GM23338 (cell line): ENCODE results near the gene RAB11A. TPM values are rescaled to one million over a fixed set of nuclear protein-coding genes. Genes with fewer than 3 reads are reported as not detected.

Experiments used
- ATAC-seq: fragments of 200-7000 bp; cut with Tn5 transposase; 3 replicates; pipeline ENCODE4 v1.9.1; 2020
- DNase-seq: peaks from one replicate; pipeline ENCODE4 v3.0.0-alpha.2; 2015; ENCODE audit warnings: low spot score
- H2AFZ ChIP-seq: fragments of 200-600 bp; sonication (generic); 2 replicates; pipeline ENCODE4 v1.8.0; 2016; ENCODE audit warnings: antibody characterized with exemption, mild to moderate bottlenecking, moderate library complexity
- H3F3A ChIP-seq: fragments of 200-600 bp; sonication (generic); replicated peaks from 2 replicates; pipeline ENCODE4 v1.8.0; 2017; ENCODE audit warnings: antibody characterized with exemption, mixed run types, low read depth
- H3K27ac ChIP-seq: fragments of 200-600 bp; sonication (generic); 2 replicates; pipeline ENCODE4 v1.6.1; 2016; ENCODE audit warnings: low read depth
- H3K27me3 ChIP-seq: fragments of 200-600 bp; sonication (generic); 2 replicates; pipeline ENCODE4 v1.8.0; 2016; ENCODE audit warnings: mild to moderate bottlenecking, mixed run types, moderate library complexity; ENCODE audit not compliant: insufficient read depth
- H3K36me3 ChIP-seq: fragments of 200-600 bp; sonication (generic); 2 replicates; pipeline ENCODE4 v1.8.0; 2016; ENCODE audit warnings: mild to moderate bottlenecking; ENCODE audit not compliant: insufficient read depth
- H3K4me1 ChIP-seq: fragments of 200-600 bp; sonication (generic); 2 replicates; pipeline ENCODE4 v1.8.0; 2016; ENCODE audit warnings: mild to moderate bottlenecking, moderate library complexity; ENCODE audit not compliant: insufficient read depth
- H3K4me2 ChIP-seq: fragments of 200-600 bp; sonication (generic); 2 replicates; pipeline ENCODE4 v1.7.1; 2017; ENCODE audit warnings: mixed run types
- H3K4me3 ChIP-seq: fragments of 200-600 bp; sonication (generic); 2 replicates; pipeline ENCODE4 v1.6.1; 2016; ENCODE audit warnings: mixed run types
- H3K79me2 ChIP-seq: fragments of 200-600 bp; sonication (generic); replicated peaks from 2 replicates; pipeline ENCODE4 v1.8.0; 2017; ENCODE audit warnings: mild to moderate bottlenecking; ENCODE audit not compliant: insufficient read depth
- H3K9me2 ChIP-seq: fragments of 200-600 bp; sonication (generic); 2 replicates; pipeline ENCODE4 v1.8.0; 2017; ENCODE audit not compliant: insufficient read depth
- H4K20me1 ChIP-seq: fragments of 200-600 bp; sonication (generic); replicated peaks from 2 replicates; pipeline ENCODE4 v1.8.0; 2017; ENCODE audit warnings: mild to moderate bottlenecking; ENCODE audit not compliant: insufficient read depth
- H3K27ac Mint-ChIP-seq: 2 replicates; pipeline ENCODE4 v1.8.0; 2020; ENCODE audit warnings: inconsistent platforms, mild to moderate bottlenecking, moderate library complexity, mixed read lengths
- H3K27me3 Mint-ChIP-seq: 3 replicates; pipeline ENCODE4 v1.8.0; 2022; ENCODE audit warnings: low read depth, mild to moderate bottlenecking, moderate library complexity, mixed read lengths, inconsistent platforms; ENCODE audit not compliant: insufficient read depth, poor library complexity
- H3K36me3 Mint-ChIP-seq: 3 replicates; pipeline ENCODE4 v1.8.0; 2021; ENCODE audit warnings: low read depth, mild to moderate bottlenecking, inconsistent platforms, moderate library complexity, mixed read lengths
- H3K4me1 Mint-ChIP-seq: 3 replicates; pipeline ENCODE4 v1.8.0; 2020; ENCODE audit warnings: mild to moderate bottlenecking, inconsistent platforms, mixed read lengths
- H3K4me3 Mint-ChIP-seq: 3 replicates; pipeline ENCODE4 v1.8.0; 2021; ENCODE audit warnings: moderate library complexity, mild to moderate bottlenecking, inconsistent platforms, mixed read lengths
- H3K9me3 Mint-ChIP-seq: 3 replicates; pipeline ENCODE4 v1.8.0; 2020; ENCODE audit warnings: moderate library complexity, mild to moderate bottlenecking, inconsistent platforms, mixed read lengths
- CTCF ChIP-seq, 2 experiments: fragments of 200-600 bp in 1 of 2; sonication (generic) in 1 of 2; conservative IDR thresholded peaks; 2 replicates each; pipeline versions ENCODE4 v1.5.1 to v1.6.1; 2016 to 2017; ENCODE audit warnings: antibody characterized with exemption in 2 of 2, low read depth in 2 of 2, mild to moderate bottlenecking in 2 of 2, moderate library complexity in 1 of 2
- EZH2 ChIP-seq: fragments of 200-600 bp; sonication (generic); IDR thresholded peaks from one replicate; pipeline ENCODE4 v1.8.0; 2017; ENCODE audit warnings: antibody characterized with exemption, mild to moderate bottlenecking, low read depth; ENCODE audit not compliant: unreplicated experiment
- EZH2phosphoT487 ChIP-seq: fragments of 200-600 bp; sonication (generic); IDR thresholded peaks from one replicate; pipeline ENCODE4 v1.8.1; 2018; ENCODE audit warnings: antibody characterized with exemption; ENCODE audit not compliant: unreplicated experiment
- JUNB ChIP-seq: IDR thresholded peaks from one replicate; pipeline ENCODE4 v1.6.1; 2016; ENCODE audit warnings: antibody characterized with exemption; ENCODE audit not compliant: unreplicated experiment
- NANOG ChIP-seq: IDR thresholded peaks from 2 replicates; pipeline ENCODE4 v1.6.1; 2016; ENCODE audit warnings: antibody characterized with exemption, borderline replicate concordance
- POLR2AphosphoS5 ChIP-seq: IDR thresholded peaks from 2 replicates; pipeline ENCODE4 v1.6.1; 2016; ENCODE audit warnings: antibody characterized with exemption, low read depth
- REST ChIP-seq: IDR thresholded peaks from one replicate; pipeline ENCODE4 v1.6.1; 2018; ENCODE audit warnings: antibody characterized with exemption; ENCODE audit not compliant: unreplicated experiment
- STAT1 ChIP-seq: IDR thresholded peaks from one replicate; pipeline ENCODE4 v1.6.1; 2016; ENCODE audit warnings: antibody characterized with exemption; ENCODE audit not compliant: unreplicated experiment
- ZNF114 ChIP-seq: fragments of 250-450 bp; sonication (Bioruptor Pico); IDR thresholded peaks from 2 replicates; pipeline ENCODE4 v1.5.0; 2020; ENCODE audit warnings: mild to moderate bottlenecking, moderate library complexity
- ZNF331 ChIP-seq: fragments of 250-450 bp; sonication (Bioruptor Pico); IDR thresholded peaks from 2 replicates; pipeline ENCODE4 v1.5.0; 2020; ENCODE audit warnings: low read depth, mild to moderate bottlenecking, moderate library complexity
- ZNF462 ChIP-seq: fragments of 250-450 bp; sonication (Bioruptor Pico); IDR thresholded peaks from 2 replicates; pipeline ENCODE4 v1.5.0; 2020; ENCODE audit warnings: mild to moderate bottlenecking, moderate library complexity
- polyA plus RNA-seq: library from polyadenylated mRNA; unstranded; fragments of >200 nt; fragmentation: Nextera tagmentation; extraction: Ambion mirVana; gene quantifications from 2 replicates; pipeline ENCODE4 v1.2.1, GENCODE V29; 2016
- total RNA-seq: library from RNA; depleted of rRNA; stranded (reverse); fragments of >200 nt; shearing (Covaris generic); gene quantifications from 2 replicates; pipeline ENCODE4 v1.2.3, GENCODE V29; 2014

The RAB11A gene
- total and polyA plus RNA-seq, 2 experiments from 2014 or later: 251 to 369 TPM

GRCh38 chr15:65931221-65931620 lies 61.9 kb downstream of the RAB11A start:
- H3K4me1 Mint-ChIP-seq: peaks cover 10% of the 10 kb centered on the region
- Histone ChIP-seq H3K27ac (no peak overlapping the region), H2AFZ (no peak overlapping the region), H3K4me3 (no peak overlapping the region), H3K27me3 (no peaks in the 10 kb centered on the region), H3K79me2 (no peaks in the 10 kb centered on the region), H3K4me2 (no peak overlapping the region), H3K36me3 (no peaks in the 10 kb centered on the region), H3K9me2 (no peaks in the 10 kb centered on the region), H3K4me1 (no peaks in the 10 kb centered on the region), H3F3A (no peaks in the 10 kb centered on the region), H4K20me1 (no peaks in the 10 kb centered on the region)
- H3K27me3 Mint-ChIP-seq: peaks cover 8% of the 10 kb centered on the region
- DNase-seq (no peak), ATAC-seq (no peak)
- no peak for TF ChIP-seq POLR2AphosphoS5
- no peak for TF ChIP-seq REST
- no peak for TF ChIP-seq EZH2phosphoT487
- no peak overlapping the region for H3K27ac Mint-ChIP-seq
- H3K4me3 Mint-ChIP-seq: no peak overlapping the region
- H3K9me3 Mint-ChIP-seq: no peaks in the 10 kb centered on the region
- no peaks in the 10 kb centered on the region for H3K36me3 Mint-ChIP-seq

GRCh38 chr15:65935391-65935790 lies 66.1 kb downstream of the RAB11A start:
- H3K4me1 Mint-ChIP-seq: peaks cover 6% of the 10 kb centered on the region; the same call in 2 of the 3 replicates
- no peak overlapping the region for H3K27ac Mint-ChIP-seq
- H3K27me3 ChIP-seq: no peaks in the 10 kb centered on the region
- H3K79me2 ChIP-seq: no peaks in the 10 kb centered on the region
- no peaks in the 10 kb centered on the region for H3K4me1 ChIP-seq
- no peaks in the 10 kb centered on the region for H3K9me3 Mint-ChIP-seq
- H3K9me2 ChIP-seq: no peaks in the 10 kb centered on the region
- H3K4me2 ChIP-seq: no peak overlapping the region
- no peaks in the 10 kb centered on the region for H3K36me3 ChIP-seq
- no peak overlapping the region for H3K4me3 ChIP-seq
- H3K27me3 Mint-ChIP-seq: peaks cover 8% of the 10 kb centered on the region
- H3K4me3 Mint-ChIP-seq: no peak overlapping the region
- ATAC-seq: no peak
- DNase-seq: no peak
- no peaks in the 10 kb centered on the region for H3K36me3 Mint-ChIP-seq
- H3F3A ChIP-seq: no peaks in the 10 kb centered on the region
- H4K20me1 ChIP-seq: no peaks in the 10 kb centered on the region
- H2AFZ ChIP-seq: no peak overlapping the region
- H3K27ac ChIP-seq: no peak overlapping the region
- TF ChIP-seq CTCF (conservative IDR thresholded peaks at IDR 0.05; ENCODE audit: low read depth in 2 of 2): no peak
- TF ChIP-seq ZNF331 (CRISPR knock-in tag): no peak
- TF ChIP-seq EZH2phosphoT487: no peak
- no peak for TF ChIP-seq ZNF114 (CRISPR knock-in tag)
- no peak for TF ChIP-seq EZH2
- no peak for TF ChIP-seq ZNF462 (CRISPR knock-in tag)
- TF ChIP-seq NANOG: no peak
- no peak for TF ChIP-seq JUNB
- TF ChIP-seq STAT1: no peak
